ENCODE results near the gene FOXRED2. TPM values are rescaled to one million over a fixed set of nuclear protein-coding genes. Genes with fewer than 3 reads are reported as not detected.
A peak's percentile ranks its signal among the peaks of the same experiment; 100 is the strongest.

Gene FOXRED2
- total RNA-seq, 1 experiment from 2014 or later: 42.4 TPM

GRCh38 chr22:36512333-36512732, 5.5 kb upstream of the FOXRED2 start:
- Histone ChIP-seq H3K4me2 (no peak overlapping the region), H3F3A (ENCODE audit: insufficient read depth, low read depth) (peaks cover 92% of the 10 kb centered on the region), H3K4me1 (replicated peaks; ENCODE audit: insufficient read depth) (peaks cover 8% of the 10 kb centered on the region), H3K36me3 (ENCODE audit: low read depth) (peaks cover 65% of the 10 kb centered on the region), H2AFZ (no peak overlapping the region), H3K27me3 (ENCODE audit: insufficient read depth, low read depth) (no peaks in the 10 kb centered on the region), H3K27ac (no peak overlapping the region), H3K79me2 (ENCODE audit: low read depth) (no peaks in the 10 kb centered on the region), H3K9me2 (ENCODE audit: insufficient read depth) (no peaks in the 10 kb centered on the region), H3K9me3 (ENCODE audit: insufficient read depth, low read depth) (no peaks in the 10 kb centered on the region), H4K20me1 (ENCODE audit: insufficient read depth) (peaks cover 39% of the 10 kb centered on the region), H3K4me3 (no peak overlapping the region)
- intact Hi-C loops (cut with micrococcal nuclease; ENCODE audit: unreplicated experiment): no loop called here
- POLR2A ChIA-PET (ENCODE audit: unreplicated experiment): interaction anchor here (0.7 kb wide), 1 partner anchor 24 kb away, joined by 3 read pairs; no protein-coding TSS in a partner anchor
- CTCF ChIA-PET: interaction anchor here (0.7 kb wide), 1 partner anchor 7 kb away, joined by 3 read pairs; no protein-coding TSS in a partner anchor
- no peak for DNase-seq
- no TSS peak for BruUV-seq (replicated peaks)
- TF ChIP-seq CTCF (conservative IDR thresholded peaks at IDR 0.05) (no peak), EZH2 (IDR thresholded peaks at IDR 0.05; ENCODE audit: low read depth) (no peak)

- BruUV-seq (replicated peaks): TSS peak; percentile 5
- Histone ChIP-seq H3K79me2 (ENCODE audit: low read depth) (peaks cover 4% of the 10 kb centered on the region; the same call in 1 of the 2 replicates), H3F3A (ENCODE audit: insufficient read depth, low read depth) (peaks cover 85% of the 10 kb centered on the region), H3K36me3 (ENCODE audit: low read depth) (peaks cover 54% of the 10 kb centered on the region), H3K27ac (no peak overlapping the region), H3K9me2 (ENCODE audit: insufficient read depth) (no peaks in the 10 kb centered on the region), H3K4me1 (replicated peaks; ENCODE audit: insufficient read depth) (peaks cover 15% of the 10 kb centered on the region), H3K4me3 (no peak overlapping the region), H3K9me3 (ENCODE audit: insufficient read depth, low read depth) (no peaks in the 10 kb centered on the region), H3K27me3 (ENCODE audit: insufficient read depth, low read depth) (no peaks in the 10 kb centered on the region), H3K4me2 (no peak overlapping the region), H2AFZ (no peak overlapping the region), H4K20me1 (ENCODE audit: insufficient read depth) (peaks cover 33% of the 10 kb centered on the region)
- intact Hi-C loops (cut with micrococcal nuclease; ENCODE audit: unreplicated experiment): no loop called here
- ChIA-PET POLR2A (ENCODE audit: unreplicated experiment) (interaction anchor here (0.6 to 0.7 kb wide), 2 partner anchors 10 to 501 kb away, joined by 5 read pairs; no protein-coding TSS in a partner anchor), CTCF (interaction anchor here (0.8 to 1.3 kb wide), 3 partner anchors 11 to 263 kb away, joined by 3 to 6 read pairs (median 3); no protein-coding TSS in a partner anchor)
- TF ChIP-seq EZH2 (IDR thresholded peaks at IDR 0.05; ENCODE audit: low read depth) (no peak), CTCF (conservative IDR thresholded peaks at IDR 0.05) (peak; percentile 76)
- peak in 1 of 2 experiments; percentile 38 for DNase-seq
These were observed 4.4 kb upstream of the FOXRED2 start for GRCh38 chr22:36510966-36511881.

GRCh38 chr22:36510384-36510783, 3.5 kb upstream of the FOXRED2 start:
- Histone ChIP-seq H2AFZ (no peak overlapping the region), H4K20me1 (ENCODE audit: insufficient read depth) (peaks cover 33% of the 10 kb centered on the region), H3K27ac (no peak overlapping the region), H3K36me3 (ENCODE audit: low read depth) (peaks cover 47% of the 10 kb centered on the region), H3K4me3 (no peak overlapping the region), H3K9me3 (ENCODE audit: insufficient read depth, low read depth) (no peaks in the 10 kb centered on the region), H3K79me2 (ENCODE audit: low read depth) (peaks cover 13% of the 10 kb centered on the region; the same call in 1 of the 2 replicates), H3K27me3 (ENCODE audit: insufficient read depth, low read depth) (no peaks in the 10 kb centered on the region), H3K4me2 (no peak overlapping the region), H3K9me2 (ENCODE audit: insufficient read depth) (no peaks in the 10 kb centered on the region), H3F3A (ENCODE audit: insufficient read depth, low read depth) (peaks cover 91% of the 10 kb centered on the region), H3K4me1 (replicated peaks; ENCODE audit: insufficient read depth) (peaks cover 15% of the 10 kb centered on the region)
- ChIA-PET POLR2A (ENCODE audit: unreplicated experiment) (interaction anchor here (0.6 to 0.7 kb wide), 2 partner anchors 29 to 502 kb away, joined by 5 to 26 read pairs; partner anchors contain the start of gene TXN2), CTCF (interaction anchor here (0.6 to 1.3 kb wide), 3 partner anchors 42 to 264 kb away, joined by 3 to 6 read pairs (median 3); no protein-coding TSS in a partner anchor)
- intact Hi-C loops (cut with micrococcal nuclease; ENCODE audit: unreplicated experiment): no loop called here
- BruUV-seq (replicated peaks): no TSS peak
- peak in 1 of 2 experiments; percentile 52 for DNase-seq
- no peak for TF ChIP-seq CTCF (conservative IDR thresholded peaks at IDR 0.05)
- TF ChIP-seq EZH2 (IDR thresholded peaks at IDR 0.05; ENCODE audit: low read depth): no peak
